Measurements from ENCODE around the gene SAE1.

DNA sequence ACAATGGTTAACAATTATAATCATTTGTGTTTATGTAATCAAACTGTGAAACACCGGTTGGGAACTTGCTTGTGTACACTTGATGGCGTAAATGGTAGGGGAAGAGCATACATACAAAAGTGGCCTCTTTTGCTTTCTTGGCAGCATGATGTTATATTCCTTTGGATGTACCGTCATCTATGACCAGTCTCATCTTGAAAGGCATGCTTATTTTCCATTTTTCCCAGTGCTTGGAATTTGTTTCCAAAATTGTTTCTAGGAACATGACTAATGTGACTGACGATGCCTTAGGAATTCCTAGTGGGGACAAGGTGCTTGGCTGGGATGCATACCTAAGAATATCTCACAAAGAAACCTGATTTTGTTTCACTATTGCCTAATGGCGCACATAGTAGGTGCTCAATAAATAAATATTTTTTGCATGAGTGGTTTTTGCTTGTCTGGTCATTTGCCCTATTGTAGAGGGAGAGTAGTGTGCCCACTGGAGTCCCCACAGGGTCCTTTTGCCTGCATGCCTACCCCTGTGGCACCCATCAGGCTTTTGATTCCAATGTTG is 45.5 kb downstream of the SAE1 start:
- TF ChIP-seq TARDBP (IDR thresholded peaks at IDR 0.05): no peak
- TF ChIP-seq FOXM1 (IDR thresholded peaks at IDR 0.05; ENCODE audit: borderline replicate concordance): no peak
- no peak for TF ChIP-seq SP1 (IDR thresholded peaks at IDR 0.05)
- no peak for TF ChIP-seq ZNF384 (IDR thresholded peaks at IDR 0.05)
- no peak for TF ChIP-seq FOXA1 (IDR thresholded peaks at IDR 0.05)
- no peak for TF ChIP-seq SUZ12 (IDR thresholded peaks at IDR 0.05)
- TF ChIP-seq L3MBTL2 (conservative IDR thresholded peaks at IDR 0.05): no peak
- no peak for TF ChIP-seq BHLHE40 (IDR thresholded peaks at IDR 0.05; ENCODE audit: borderline replicate concordance)
- no peak for TF ChIP-seq ELF4 (IDR thresholded peaks at IDR 0.05)
- TF ChIP-seq, protein P1, sequence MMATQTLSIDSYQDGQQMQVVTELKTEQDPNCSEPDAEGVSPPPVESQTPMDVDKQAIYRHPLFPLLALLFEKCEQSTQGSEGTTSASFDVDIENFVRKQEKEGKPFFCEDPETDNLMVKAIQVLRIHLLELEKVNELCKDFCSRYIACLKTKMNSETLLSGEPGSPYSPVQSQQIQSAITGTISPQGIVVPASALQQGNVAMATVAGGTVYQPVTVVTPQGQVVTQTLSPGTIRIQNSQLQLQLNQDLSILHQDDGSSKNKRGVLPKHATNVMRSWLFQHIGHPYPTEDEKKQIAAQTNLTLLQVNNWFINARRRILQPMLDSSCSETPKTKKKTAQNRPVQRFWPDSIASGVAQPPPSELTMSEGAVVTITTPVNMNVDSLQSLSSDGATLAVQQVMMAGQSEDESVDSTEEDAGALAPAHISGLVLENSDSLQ (IDR thresholded peaks at IDR 0.05): no peak
- TF ChIP-seq ARNT (IDR thresholded peaks at IDR 0.05): no peak
- TF ChIP-seq LEF1 (IDR thresholded peaks at IDR 0.05; ENCODE audit: borderline replicate concordance): no peak
- no peak for TF ChIP-seq FOXK2 (IDR thresholded peaks at IDR 0.05)
- TF ChIP-seq NFRKB (IDR thresholded peaks at IDR 0.05): no peak
